A673 (cell line): ENCODE measurements around the gene NTRK1. TPM values are rescaled to one million over a fixed set of nuclear protein-coding genes. Genes with fewer than 3 reads are reported as not detected.

Experiments
- BruUV-seq: library from RNA; stranded (reverse); fragments of 400-500 nt; replicated peaks from 2 replicates; lab custom pipeline; 2021; lab: Mats Ljungman, UMichigan
- CTCF ChIA-PET: fragments of 300-600 bp; sonication (Branson Sonifier 250); formaldehyde crosslinking; loops from one replicate; lab custom pipeline; 2022; ENCODE audit warnings: antibody characterized with exemption; lab: Charles Lee
- POLR2A ChIA-PET: fragments of 300-600 bp; sonication (Branson Sonifier 250); formaldehyde crosslinking; loops from one replicate; lab custom pipeline; 2022; ENCODE audit warnings: antibody characterized with exemption; ENCODE audit not compliant: low non-redundant PET; lab: Charles Lee
- DNase-seq: peaks from one replicate; pipeline ENCODE4 v3.0.0-alpha.2; 2015; ENCODE audit warnings: low spot score
- H3K27ac ChIP-seq: fragments of 200-600 bp; sonication (generic); 2 replicates; pipeline ENCODE4 v1.5.1; 2016; ENCODE audit warnings: mixed run types, low read depth, mild to moderate bottlenecking, mixed read lengths, antibody characterized with exemption, low read length; ENCODE audit not compliant: poor library complexity, severe bottlenecking
- H3K27me3 ChIP-seq: fragments of 200-600 bp; sonication (generic); replicated peaks from 2 replicates; pipeline ENCODE4 v1.6.1; 2017; ENCODE audit warnings: mixed run types, low read depth, mild to moderate bottlenecking, mixed read lengths, antibody characterized with exemption, low read length; ENCODE audit not compliant: insufficient read depth, poor library complexity
- H3K36me3 ChIP-seq: fragments of 200-600 bp; sonication (generic); 2 replicates; pipeline ENCODE4 v1.6.1; 2016; ENCODE audit warnings: mixed run types, mild to moderate bottlenecking, mixed read lengths, antibody characterized with exemption, low read length; ENCODE audit not compliant: insufficient read depth, poor library complexity, severe bottlenecking
- H3K4me1 ChIP-seq: fragments of 200-600 bp; sonication (generic); 2 replicates; pipeline ENCODE4 v1.6.1; 2017; ENCODE audit warnings: mixed run types, mild to moderate bottlenecking, mixed read lengths, antibody characterized with exemption, low read length; ENCODE audit not compliant: insufficient read depth, poor library complexity, severe bottlenecking
- H3K4me3 ChIP-seq: fragments of 200-600 bp; sonication (generic); 2 replicates; pipeline ENCODE4 v1.5.1; 2016; ENCODE audit warnings: low read depth, mixed run types, mild to moderate bottlenecking, mixed read lengths, low read length; ENCODE audit not compliant: poor library complexity, severe bottlenecking
- H3K9me3 ChIP-seq: fragments of 200-600 bp; sonication (generic); 2 replicates; pipeline ENCODE4 v1.6.1; 2016; ENCODE audit warnings: mixed run types, low read depth, mild to moderate bottlenecking, mixed read lengths, antibody characterized with exemption, low read length; ENCODE audit not compliant: poor library complexity, severe bottlenecking
- CTCF ChIP-seq: fragments of 300-800, 200-600 bp; sonication (generic); conservative IDR thresholded peaks from 2 replicates; pipeline ENCODE4 v1.5.1; 2017; ENCODE audit warnings: low read depth, mild to moderate bottlenecking, antibody characterized with exemption, low read length, moderate library complexity, mixed read lengths
- EZH2 ChIP-seq: fragments of 200-600 bp; sonication (generic); IDR thresholded peaks from 2 replicates; pipeline ENCODE4 v1.6.1; 2017; ENCODE audit warnings: borderline replicate concordance, low read depth, mild to moderate bottlenecking, mixed read lengths, antibody characterized with exemption, low read length; ENCODE audit not compliant: poor library complexity, severe bottlenecking
- intact Hi-C: fragments of 100-400 bp; cut with micrococcal nuclease; formaldehyde crosslinking; loops from one replicate; pipeline ENCODE4 v1.10.0; 2022; ENCODE audit not compliant: unreplicated experiment
- total RNA-seq: library from RNA; stranded (reverse); gene quantifications from 2 replicates; pipeline ENCODE4 v1.2.3, GENCODE V29; 2021

Gene NTRK1
- total RNA-seq, 1 experiment from 2014 or later, result 5.1 TPM

GRCh38 chr1:156840186-156840897 is 20.3 kb upstream of the NTRK1 start:
- POLR2A ChIA-PET, result interaction anchor here (0.6 kb wide), 1 partner anchor 9 kb away, joined by 6 read pairs; no protein-coding TSS in a partner anchor
- CTCF ChIA-PET, result interaction anchor here (2.0 kb wide), 1 partner anchor 20 kb away, joined by 14 read pairs; the partner anchor contains the start of gene NTRK1
- no peak for DNase-seq
- no TSS peak for BruUV-seq
- Histone ChIP-seq H3K4me3 (no peak overlapping the region), H3K27me3 (no peaks in the 10 kb centered on the region), H3K36me3 (no peaks in the 10 kb centered on the region), H3K27ac (no peak overlapping the region), H3K4me1 (no peaks in the 10 kb centered on the region), H3K9me3 (no peaks in the 10 kb centered on the region)
- intact Hi-C loops, result no loop called here
- no peak for TF ChIP-seq EZH2
- TF ChIP-seq CTCF, result no peak

- Histone ChIP-seq H3K4me1 (no peaks in the 10 kb centered on the region), H3K9me3 (no peaks in the 10 kb centered on the region), H3K27me3 (no peaks in the 10 kb centered on the region), H3K36me3 (no peaks in the 10 kb centered on the region), H3K27ac (no peak overlapping the region), H3K4me3 (no peak overlapping the region)
- no peak for TF ChIP-seq CTCF
- CTCF ChIA-PET, result no interaction called here
- DNase-seq, result no peak
- no TSS peak for BruUV-seq
- intact Hi-C loops, result no loop called here
- POLR2A ChIA-PET, result interaction anchor here (0.6 kb wide), 1 partner anchor 10 kb away, joined by 6 read pairs; no protein-coding TSS in a partner anchor
These were observed 19.8 kb upstream of the NTRK1 start for GRCh38 chr1:156840898-156841279.

- ChIA-PET CTCF (no interaction called here), POLR2A (interaction anchor here (0.6 kb wide), 1 partner anchor 10 kb away, joined by 6 read pairs; no protein-coding TSS in a partner anchor)
- Histone ChIP-seq H3K4me1 (no peaks in the 10 kb centered on the region), H3K9me3 (no peaks in the 10 kb centered on the region), H3K36me3 (no peaks in the 10 kb centered on the region), H3K4me3 (no peak overlapping the region), H3K27ac (no peak overlapping the region), H3K27me3 (no peaks in the 10 kb centered on the region)
- TF ChIP-seq EZH2, result no peak
- TF ChIP-seq CTCF, result no peak
- BruUV-seq, result no TSS peak
- intact Hi-C loops, result no loop called here
- no peak for DNase-seq
These were observed 19.3 kb upstream of the NTRK1 start for GRCh38 chr1:156841295-156841855.
